Mesenchymal stem cell (in vitro differentiated cells and primary cell): ENCODE results near the gene PROKR1.

Source experiments
- DNase-seq: peaks from one replicate; pipeline ENCODE4 v3.0.0-alpha.2; 2013
- H2AFZ ChIP-seq: one replicate; pipeline ENCODE4 v1.6.1; 2013; ENCODE audit warnings: low read depth, mild to moderate bottlenecking, control low read depth, inconsistent platforms, low read length, moderate library complexity
- H2AK5ac ChIP-seq: 2 replicates; pipeline ENCODE4 v1.6.1; 2013; ENCODE audit warnings: low read length, moderate library complexity, mild to moderate bottlenecking, inconsistent platforms; ENCODE audit not compliant: severe bottlenecking
- H2BK120ac ChIP-seq: one replicate; pipeline ENCODE4 v1.6.1; 2013; ENCODE audit warnings: low read depth, mild to moderate bottlenecking, inconsistent platforms, low read length, moderate library complexity
- H2BK12ac ChIP-seq, 2 experiments: one replicate each; pipeline ENCODE4 v1.6.1; 2013; ENCODE audit warnings: inconsistent platforms in 2 of 2, low read length in 2 of 2, mild to moderate bottlenecking in 2 of 2, moderate library complexity in 2 of 2, control low read depth in 1 of 2
- H2BK15ac ChIP-seq: one replicate; pipeline ENCODE4 v1.6.1; 2013; ENCODE audit warnings: mild to moderate bottlenecking, low read depth, inconsistent platforms; ENCODE audit not compliant: poor library complexity, severe bottlenecking
- H2BK5ac ChIP-seq: 2 replicates; pipeline ENCODE4 v1.6.1; 2013; ENCODE audit warnings: low read depth, mild to moderate bottlenecking, low read length, control low read depth, inconsistent platforms; ENCODE audit not compliant: poor library complexity, severe bottlenecking
- H3K14ac ChIP-seq, 2 experiments: one replicate each; pipeline ENCODE4 v1.6.1; 2013; ENCODE audit warnings: inconsistent platforms in 2 of 2, low read length in 2 of 2, control low read depth in 1 of 2, mild to moderate bottlenecking in 1 of 2, moderate library complexity in 1 of 2
- H3K18ac ChIP-seq, 2 experiments: one replicate each; pipeline ENCODE4 v1.6.1; 2013; ENCODE audit warnings: inconsistent platforms in 2 of 2, low read length in 2 of 2, control low read depth in 1 of 2, low read depth in 1 of 2, mild to moderate bottlenecking in 1 of 2
- H3K23ac ChIP-seq, 2 experiments: one replicate each; pipeline ENCODE4 v1.6.1; 2013; ENCODE audit warnings: inconsistent platforms in 2 of 2, low read length in 2 of 2, mild to moderate bottlenecking in 2 of 2, moderate library complexity in 2 of 2, control low read depth in 1 of 2
- H3K27ac ChIP-seq: 2 replicates; pipeline ENCODE4 v1.5.1; 2013; ENCODE audit warnings: mild to moderate bottlenecking, moderate library complexity, low read length, control low read depth, inconsistent platforms; ENCODE audit not compliant: poor library complexity, severe bottlenecking
- H3K27me3 ChIP-seq, 2 experiments: 2 replicates each; pipeline versions ENCODE4 v1.6.1 to v1.7.0; 2013; ENCODE audit warnings: low read length in 2 of 2, mild to moderate bottlenecking in 2 of 2, moderate library complexity in 2 of 2, control low read depth in 1 of 2, inconsistent platforms in 1 of 2; ENCODE audit not compliant: control insufficient read depth in 1 of 2, insufficient read depth in 1 of 2
- H3K36me3 ChIP-seq, 2 experiments: 2 replicates each; pipeline versions ENCODE4 v1.6.1 to v1.7.0; 2013; ENCODE audit warnings: low read length in 2 of 2, control low read depth in 1 of 2, inconsistent platforms in 1 of 2, low read depth in 1 of 2, mild to moderate bottlenecking in 1 of 2; ENCODE audit not compliant: insufficient read depth in 2 of 2, control insufficient read depth in 1 of 2
- H3K4ac ChIP-seq, 2 experiments: one replicate each; pipeline ENCODE4 v1.6.1; 2013; ENCODE audit warnings: inconsistent platforms in 2 of 2, low read length in 2 of 2, mild to moderate bottlenecking in 2 of 2, moderate library complexity in 2 of 2, control low read depth in 1 of 2, low read depth in 1 of 2
- H3K4me1 ChIP-seq: 2 replicates; pipeline ENCODE4 v1.6.1; 2013; ENCODE audit warnings: low read depth, low read length, control low read depth; ENCODE audit not compliant: control insufficient read depth, insufficient read depth
- H3K4me2 ChIP-seq: 2 replicates; pipeline ENCODE4 v1.6.1; 2013; ENCODE audit warnings: low read length, mild to moderate bottlenecking, inconsistent platforms; ENCODE audit not compliant: poor library complexity, severe bottlenecking
- H3K4me3 ChIP-seq, 2 experiments: 2 replicates each; pipeline versions ENCODE4 v1.5.1 to v1.7.0; 2013; ENCODE audit warnings: low read length in 2 of 2, mild to moderate bottlenecking in 2 of 2, control low read depth in 1 of 2, low read depth in 1 of 2; ENCODE audit not compliant: insufficient read depth in 1 of 2
- H3K79me1 ChIP-seq: replicated peaks from 2 replicates; pipeline ENCODE4 v1.6.1; 2013; ENCODE audit warnings: mild to moderate bottlenecking, control low read depth, low read length, inconsistent platforms; ENCODE audit not compliant: poor library complexity, severe bottlenecking
- H3K9ac ChIP-seq: 2 replicates; pipeline ENCODE4 v1.7.0; 2013; ENCODE audit warnings: mild to moderate bottlenecking, low read length, moderate library complexity
- H3K9me3 ChIP-seq: 2 replicates; pipeline ENCODE4 v1.7.0; 2013; ENCODE audit warnings: mild to moderate bottlenecking, low read length; ENCODE audit not compliant: control insufficient read depth
- H4K8ac ChIP-seq: one replicate; pipeline ENCODE4 v1.6.1; 2013; ENCODE audit warnings: inconsistent platforms, mild to moderate bottlenecking, low read length, moderate library complexity
- H4K91ac ChIP-seq: one replicate; pipeline ENCODE4 v1.6.1; 2013; ENCODE audit warnings: mild to moderate bottlenecking, low read length, inconsistent platforms
- WGBS: methylation state at CpG from one replicate; pipeline ENCODE4 v1.1.7; 2013; ENCODE audit warnings: mixed read lengths; 5-methylcytosine and 5-hydroxymethylcytosine counted together

PROKR1 gene

GRCh38 chr2:68623820-68624219 is 19.6 kb upstream of the PROKR1 start:
- peaks cover 0 to 5% of the 10 kb centered on the region in 2 experiments for H3K27me3 ChIP-seq
- no peak overlapping the region for H2BK12ac ChIP-seq
- no peak overlapping the region for H3K23ac ChIP-seq
- no peak overlapping the region for H2AK5ac ChIP-seq
- H4K91ac ChIP-seq: no peak overlapping the region
- no peak overlapping the region for H3K4me3 ChIP-seq
- H3K79me1 ChIP-seq: no peaks in the 10 kb centered on the region
- no peaks in the 10 kb centered on the region for H3K36me3 ChIP-seq
- H4K8ac ChIP-seq: no peak overlapping the region
- H3K14ac ChIP-seq: no peak overlapping the region
- 89% methylated on average over 6 of the region's 6 CpGs for WGBS
- H3K9ac ChIP-seq: no peak overlapping the region
- H3K4me2 ChIP-seq: no peak overlapping the region
- H3K4ac ChIP-seq: no peak overlapping the region
- H2BK120ac ChIP-seq: no peak overlapping the region
- peaks cover 16% of the 10 kb centered on the region for H3K9me3 ChIP-seq
- H2AFZ ChIP-seq: no peak overlapping the region
- no peak overlapping the region for H2BK5ac ChIP-seq
- no peaks in the 10 kb centered on the region for H3K4me1 ChIP-seq
- no peak overlapping the region for H3K27ac ChIP-seq
- no peak overlapping the region for H2BK15ac ChIP-seq
- no peak for DNase-seq
- no peak overlapping the region for H3K18ac ChIP-seq

- H2AFZ ChIP-seq: no peak overlapping the region
- no peak overlapping the region for H3K4me2 ChIP-seq
- no peak overlapping the region for H3K4me3 ChIP-seq
- no peak overlapping the region for H3K27ac ChIP-seq
- H4K8ac ChIP-seq: no peak overlapping the region
- no peak overlapping the region for H4K91ac ChIP-seq
- no peak overlapping the region for H3K18ac ChIP-seq
- H2BK120ac ChIP-seq: no peak overlapping the region
- no peak overlapping the region for H3K14ac ChIP-seq
- H2AK5ac ChIP-seq: no peak overlapping the region
- no peaks in the 10 kb centered on the region for H3K4me1 ChIP-seq
- no peak overlapping the region for H3K4ac ChIP-seq
- peaks cover 12% of the 10 kb centered on the region for H3K9me3 ChIP-seq
- no peak overlapping the region for H2BK12ac ChIP-seq
- DNase-seq: no peak
- no peak overlapping the region for H3K23ac ChIP-seq
- no peak overlapping the region for H2BK5ac ChIP-seq
- H3K36me3 ChIP-seq: no peaks in the 10 kb centered on the region
- peaks cover 0 to 14% of the 10 kb centered on the region in 2 experiments for H3K27me3 ChIP-seq
- WGBS: 77% methylated on average over 3 of the region's 3 CpGs
- H3K9ac ChIP-seq: no peak overlapping the region
- H3K79me1 ChIP-seq: no peaks in the 10 kb centered on the region
- H2BK15ac ChIP-seq: no peak overlapping the region
Measured at GRCh38 chr2:68627615-68628014, 15.8 kb upstream of the PROKR1 start.

GRCh38 chr2:68632021-68632420 is 11.4 kb upstream of the PROKR1 start:
- Histone ChIP-seq H3K36me3 (no peaks in the 10 kb centered on the region), H3K27me3 (peaks cover 0 to 14% of the 10 kb centered on the region in 2 experiments), H3K23ac (no peak overlapping the region), H3K4me1 (no peaks in the 10 kb centered on the region), H3K27ac (no peak overlapping the region), H2BK5ac (no peak overlapping the region), H2AFZ (no peak overlapping the region), H3K4me3 (no peak overlapping the region), H4K8ac (no peak overlapping the region), H3K4ac (no peak overlapping the region), H3K79me1 (no peaks in the 10 kb centered on the region), H3K18ac (no peak overlapping the region), H3K4me2 (no peak overlapping the region), H2BK15ac (no peak overlapping the region), H4K91ac (no peak overlapping the region), H3K9ac (no peak overlapping the region), H3K9me3 (no peaks in the 10 kb centered on the region), H3K14ac (no peak overlapping the region), H2BK120ac (no peak overlapping the region), H2AK5ac (no peak overlapping the region), H2BK12ac (no peak overlapping the region)
- DNase-seq: no peak
- WGBS: 93% methylated on average over 3 of the region's 3 CpGs

- no peaks in the 10 kb centered on the region for H3K36me3 ChIP-seq
- H3K18ac ChIP-seq: no peak overlapping the region
- no peak overlapping the region for H4K8ac ChIP-seq
- no peaks in the 10 kb centered on the region for H3K4me1 ChIP-seq
- no peak overlapping the region for H2AK5ac ChIP-seq
- no peak overlapping the region for H2BK120ac ChIP-seq
- no peaks in the 10 kb centered on the region for H3K79me1 ChIP-seq
- no peak overlapping the region for H2BK15ac ChIP-seq
- H3K23ac ChIP-seq: no peak overlapping the region
- H2BK12ac ChIP-seq: no peak overlapping the region
- no peak overlapping the region for H3K27ac ChIP-seq
- H2AFZ ChIP-seq: no peak overlapping the region
- peaks cover 8% of the 10 kb centered on the region for H3K9me3 ChIP-seq
- no peak for DNase-seq
- H3K9ac ChIP-seq: no peak overlapping the region
- 39% methylated on average over 3 of the region's 3 CpGs for WGBS
- H3K27me3 ChIP-seq: peaks cover 6 to 9% of the 10 kb centered on the region in 2 experiments
- no peak overlapping the region for H3K14ac ChIP-seq
- no peak overlapping the region for H3K4ac ChIP-seq
- no peak overlapping the region for H3K4me3 ChIP-seq
- no peak overlapping the region for H2BK5ac ChIP-seq
- no peak overlapping the region for H3K4me2 ChIP-seq
- no peak overlapping the region for H4K91ac ChIP-seq
Measured at GRCh38 chr2:68637047-68637446, 6.3 kb upstream of the PROKR1 start.
